Activated CD4-positive, alpha-beta T cell treated with anti-CD3 and anti-CD28 coated beads, Interleukin-2, amount 50 U/mL, for 16 hours (primary cell): Measurements from ENCODE around the gene POLR1B.
"Not testable (repeated sequence)": the region's sequence is repeated elsewhere in the genome, so short reads cannot be mapped to it uniquely, and the experiment has no call there.

Experiments
- DNase-seq: peaks from one replicate; pipeline ENCODE4 v3.0.0-alpha.2; 2020

Gene POLR1B

DNA sequence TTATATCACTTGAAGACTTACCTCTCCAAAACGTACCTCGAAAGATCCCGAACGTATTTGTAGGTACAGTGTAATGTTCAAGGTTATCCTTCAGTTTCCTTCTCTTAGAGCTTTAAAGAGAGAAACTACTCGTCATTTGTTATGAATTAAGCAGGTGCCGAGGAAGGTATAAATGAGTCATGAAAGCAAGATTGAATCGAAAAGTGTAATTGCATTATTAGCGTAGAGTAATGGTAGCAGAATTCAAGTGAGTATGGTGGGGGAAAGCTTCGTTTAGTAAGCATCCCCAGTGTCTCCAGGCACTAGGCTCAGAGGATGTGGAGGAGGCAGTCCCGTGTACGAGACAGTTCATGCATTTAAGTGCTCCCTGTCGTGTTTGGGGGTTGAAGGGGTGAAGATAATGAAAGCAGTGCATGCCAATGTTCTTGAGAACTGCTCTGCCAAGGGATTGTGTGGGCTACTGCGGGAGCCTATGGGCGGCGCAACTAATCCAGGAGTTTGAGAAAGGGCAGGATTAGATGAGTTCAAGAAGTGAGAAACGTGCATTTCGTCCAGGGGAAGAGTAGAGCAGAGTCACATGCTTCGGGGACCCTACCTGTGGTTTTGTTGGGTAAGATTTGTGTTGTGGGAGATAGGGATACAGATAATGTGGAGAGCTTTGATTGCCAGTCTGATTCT is 858 bp downstream of the POLR1B start:
- peak; percentile 28 for DNase-seq

- DNase-seq = no peak
Measured at GRCh38 chr2:112547333-112547732, 5.1 kb downstream of the POLR1B start.

GRCh38 chr2:112548980-112549379 is 6.7 kb downstream of the POLR1B start:
- no peak for DNase-seq

GRCh38 chr2:112566104-112566503 is 23.8 kb downstream of the POLR1B start:
- peak; percentile 47 for DNase-seq

DNA sequence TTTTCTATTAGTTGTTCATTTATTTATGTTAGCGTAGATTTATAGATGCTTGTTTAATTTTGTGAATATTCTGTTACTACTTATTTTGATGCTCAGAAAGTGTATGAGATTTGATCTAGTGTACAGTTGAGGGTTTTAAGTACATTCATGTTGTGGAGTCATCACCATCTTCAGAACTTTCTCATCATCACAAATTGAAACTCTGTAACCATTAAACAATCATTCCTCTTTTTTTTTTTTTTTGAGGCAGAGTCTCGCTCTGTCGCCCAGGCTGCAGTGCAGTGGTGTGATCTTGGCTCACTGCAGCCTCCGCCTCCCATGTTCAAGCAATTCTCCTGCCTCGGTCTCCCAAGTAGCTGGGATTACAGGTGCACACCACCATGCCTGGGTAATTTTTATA is 24.2 kb downstream of the POLR1B start:
- not testable (repeated sequence) for DNase-seq

GRCh38 chr2:112572005-112572404 is 29.7 kb downstream of the POLR1B start:
- no peak for DNase-seq

- DNase-seq = no peak
Measured at GRCh38 chr2:112577756-112578155, 35.5 kb downstream of the POLR1B start.

DNA sequence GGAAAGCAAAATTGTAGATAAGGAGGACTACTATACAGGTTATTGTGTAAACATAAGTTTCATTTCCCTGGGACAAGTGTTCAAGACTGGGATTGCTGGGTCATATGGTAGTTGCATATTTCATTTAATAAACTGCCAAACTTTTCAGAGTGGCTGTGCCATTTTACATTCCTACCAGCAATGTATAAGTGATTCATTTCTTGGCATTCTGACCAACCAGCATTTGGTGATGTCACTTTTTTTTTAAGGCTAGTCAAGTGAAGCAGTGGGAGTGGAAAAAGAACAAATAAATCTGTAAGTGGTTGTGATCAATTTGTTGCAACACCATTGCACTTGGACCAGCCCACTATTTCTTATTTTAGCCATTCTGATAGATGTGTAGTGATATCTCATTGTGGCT is 37.0 kb downstream of the POLR1B start:
- DNase-seq = no peak

DNA sequence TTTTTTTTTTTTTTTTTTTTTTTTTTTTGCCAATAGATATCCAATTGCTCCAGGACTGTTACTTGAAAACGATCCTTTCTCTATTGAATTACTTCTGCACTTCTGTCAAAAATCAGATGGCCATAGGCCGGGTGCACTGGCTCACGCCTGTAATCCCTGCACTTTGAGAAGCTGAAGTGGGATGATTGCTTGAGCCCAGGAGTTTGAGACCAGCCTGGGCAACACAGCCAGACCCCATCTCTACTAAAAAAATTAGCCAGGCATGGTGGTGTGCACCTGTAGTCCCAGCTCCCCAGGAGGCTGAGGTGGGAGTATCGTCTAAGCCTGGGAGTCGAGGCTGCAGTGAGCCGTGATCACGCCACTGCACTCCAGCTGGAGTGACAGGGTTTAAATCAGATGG is 37.8 kb downstream of the POLR1B start:
- DNase-seq = no peak

- peak; percentile 70 for DNase-seq
Measured at GRCh38 chr2:112582314-112582746, 40.1 kb downstream of the POLR1B start.

GRCh38 chr2:112583497-112584133 is 41.4 kb downstream of the POLR1B start:
- DNase-seq = peak; percentile 6

- DNase-seq = peak; percentile 98
Measured at GRCh38 chr2:112584134-112584890, 42.0 kb downstream of the POLR1B start, which contains the start of gene CHCHD5. CHCHD5 (plus strand) TSS chr2:112584609; CDS start chr2:112584648, 39 bp downstream.

- no peak for DNase-seq
Measured at GRCh38 chr2:112584891-112585250, 42.6 kb downstream of the POLR1B start.

- no peak for DNase-seq
Measured at GRCh38 chr2:112585400-112585799, 43.1 kb downstream of the POLR1B start.

GRCh38 chr2:112585873-112586464 is 43.7 kb downstream of the POLR1B start:
- no peak for DNase-seq

DNA sequence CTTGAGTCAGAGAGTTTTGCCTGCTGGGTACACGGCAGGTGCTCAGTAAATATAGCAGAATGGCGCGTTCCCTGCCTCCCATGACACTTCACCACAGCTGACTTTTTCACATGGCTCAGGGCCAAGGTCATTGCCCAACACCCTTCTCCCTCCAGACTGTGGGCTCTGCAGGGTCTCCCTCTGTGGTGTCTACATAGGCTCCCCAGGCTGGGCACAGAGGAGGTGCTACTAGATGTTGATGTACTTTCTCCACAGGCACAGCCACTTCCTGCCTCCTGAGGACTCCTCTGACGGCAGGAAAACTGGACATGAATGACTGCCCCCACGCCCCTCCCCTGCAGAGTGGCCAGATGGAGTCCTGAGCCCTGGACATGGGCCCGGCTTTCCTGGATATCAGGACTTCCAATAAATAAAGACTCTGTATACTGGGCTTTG is 46.4 kb downstream of the POLR1B start:
- DNase-seq = no peak

DNA sequence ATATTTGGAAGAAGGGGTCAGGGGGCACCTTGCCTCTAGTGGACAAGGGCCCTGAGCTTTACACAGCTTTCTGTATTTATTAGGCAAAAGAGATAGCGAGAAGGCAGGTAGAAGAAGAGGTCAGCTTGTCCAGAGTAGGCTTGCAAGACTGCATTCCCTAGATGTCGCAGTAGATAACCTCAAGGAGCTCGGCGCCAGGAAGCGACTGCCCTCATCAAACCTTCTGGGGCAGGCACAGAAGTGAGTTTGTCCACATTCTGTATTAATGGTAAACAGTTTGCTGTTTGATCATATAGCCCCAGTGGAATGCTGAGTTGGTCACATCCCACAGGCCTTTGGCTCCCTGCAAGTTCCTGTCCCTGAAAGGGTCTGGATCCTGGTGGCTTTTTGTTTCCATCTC is 49.1 kb downstream of the POLR1B start:
- no peak for DNase-seq

GRCh38 chr2:112593736-112594135 is 51.5 kb downstream of the POLR1B start:
- DNase-seq = no peak

DNA sequence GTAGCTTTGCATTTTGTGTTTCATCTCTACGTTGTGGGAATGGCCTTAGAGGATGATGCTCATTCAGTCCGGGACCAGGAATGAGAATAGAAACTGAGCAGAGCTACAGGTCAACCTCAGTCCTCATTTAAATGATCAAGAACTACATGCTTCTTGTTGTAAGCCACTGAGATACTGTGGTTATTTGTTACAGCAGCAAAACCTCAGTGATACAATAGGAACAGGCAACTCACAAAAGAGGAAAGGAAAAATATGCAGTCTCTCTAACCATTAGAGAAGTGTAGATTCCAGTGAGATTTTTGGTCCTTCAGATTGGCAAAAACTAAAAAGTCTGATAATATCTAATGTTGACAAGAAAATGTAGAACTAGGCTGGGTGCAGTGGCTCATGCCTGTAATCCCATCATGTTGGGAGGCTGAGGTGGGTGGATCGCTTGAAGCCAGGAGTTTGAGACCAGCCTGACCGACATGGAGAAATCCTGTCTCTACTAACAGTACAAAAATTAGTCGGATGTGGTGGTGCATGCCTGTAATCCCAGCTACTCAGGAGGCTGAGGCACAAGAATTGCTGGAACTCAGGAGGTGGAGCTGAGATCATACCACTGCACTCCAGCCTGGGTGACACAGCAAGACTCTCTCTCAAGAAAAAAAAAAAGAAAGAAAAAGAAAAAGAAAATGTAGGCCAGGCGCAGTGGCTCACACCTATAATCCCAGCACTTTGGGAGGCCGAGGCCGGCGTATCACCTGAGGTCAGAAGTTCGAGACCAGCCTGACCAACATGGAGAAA is 55.5 kb downstream of the POLR1B start:
- DNase-seq = no peak

DNA sequence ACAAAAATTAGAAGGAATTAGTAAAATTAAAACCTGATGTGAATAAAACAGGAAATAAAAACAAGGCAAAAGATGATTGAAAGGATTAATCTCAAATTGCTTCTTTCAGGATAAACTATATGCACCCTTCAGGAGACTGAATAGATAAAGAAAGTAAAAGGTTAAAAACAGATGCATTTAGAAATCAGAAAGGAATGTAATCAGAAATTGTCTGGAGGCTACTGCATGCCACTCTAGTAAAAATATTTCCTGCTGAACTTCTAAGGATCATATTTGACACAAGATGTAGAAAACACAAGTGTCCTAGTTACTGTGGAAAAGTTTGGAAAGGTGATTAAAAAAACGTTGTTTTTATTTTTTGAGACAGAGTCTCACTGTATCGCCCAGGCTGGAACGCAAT is 58.4 kb downstream of the POLR1B start:
- no peak for DNase-seq

DNA sequence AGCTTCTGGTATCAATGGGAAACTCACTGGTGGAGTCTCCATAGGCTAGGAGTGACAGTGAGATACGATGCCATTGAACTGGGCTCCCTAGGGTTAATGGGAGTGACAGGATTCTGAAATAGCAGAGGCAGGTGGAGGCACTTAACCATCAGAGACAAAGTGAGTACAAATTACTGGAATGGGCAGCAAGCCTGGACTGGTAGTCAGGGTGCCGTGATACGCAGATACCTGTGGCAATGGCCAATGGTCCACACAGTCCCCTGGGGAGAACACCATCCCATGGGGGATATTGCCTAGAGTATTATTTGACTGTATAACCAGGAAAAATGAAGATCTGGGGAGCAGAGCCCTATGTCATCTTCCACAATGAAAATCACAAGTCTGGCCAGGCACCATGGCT is 59.5 kb downstream of the POLR1B start:
- DNase-seq = no peak

DNA sequence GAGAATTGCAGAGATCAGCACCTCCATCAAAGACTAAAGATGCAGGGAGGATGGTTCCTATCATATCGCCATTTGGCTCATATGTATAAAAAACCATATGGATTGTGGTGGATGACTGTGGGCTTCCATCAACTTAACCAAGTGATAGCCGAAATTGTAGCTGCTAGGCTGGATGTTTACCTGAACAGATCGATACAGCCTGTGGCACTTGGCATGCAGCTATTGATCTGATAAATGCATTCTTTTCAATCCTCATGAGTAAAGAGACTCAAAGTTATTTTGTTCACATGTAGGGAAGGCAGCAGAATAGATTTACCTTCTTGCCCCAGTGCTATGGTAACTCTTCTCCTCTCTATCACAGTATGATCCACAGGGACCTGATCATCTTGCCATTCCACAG is 60.7 kb downstream of the POLR1B start:
- no peak for DNase-seq

- no peak for DNase-seq
Measured at GRCh38 chr2:112603731-112604130, 61.5 kb downstream of the POLR1B start.
